ENCODE measurements around the gene UEVLD. TPM values are rescaled to one million over a fixed set of nuclear protein-coding genes. Genes with fewer than 3 reads are reported as not detected.
A peak's percentile ranks its signal among the peaks of the same experiment; 100 is the strongest.

Gene UEVLD
- total RNA-seq, 3 donors from 2014 or later: 34.8 to 36.7 (median 35.3) TPM

- no peak overlapping the region for H3K4me3 ChIP-seq
- DNase-seq: no peak
- TF ChIP-seq, protein P1, sequence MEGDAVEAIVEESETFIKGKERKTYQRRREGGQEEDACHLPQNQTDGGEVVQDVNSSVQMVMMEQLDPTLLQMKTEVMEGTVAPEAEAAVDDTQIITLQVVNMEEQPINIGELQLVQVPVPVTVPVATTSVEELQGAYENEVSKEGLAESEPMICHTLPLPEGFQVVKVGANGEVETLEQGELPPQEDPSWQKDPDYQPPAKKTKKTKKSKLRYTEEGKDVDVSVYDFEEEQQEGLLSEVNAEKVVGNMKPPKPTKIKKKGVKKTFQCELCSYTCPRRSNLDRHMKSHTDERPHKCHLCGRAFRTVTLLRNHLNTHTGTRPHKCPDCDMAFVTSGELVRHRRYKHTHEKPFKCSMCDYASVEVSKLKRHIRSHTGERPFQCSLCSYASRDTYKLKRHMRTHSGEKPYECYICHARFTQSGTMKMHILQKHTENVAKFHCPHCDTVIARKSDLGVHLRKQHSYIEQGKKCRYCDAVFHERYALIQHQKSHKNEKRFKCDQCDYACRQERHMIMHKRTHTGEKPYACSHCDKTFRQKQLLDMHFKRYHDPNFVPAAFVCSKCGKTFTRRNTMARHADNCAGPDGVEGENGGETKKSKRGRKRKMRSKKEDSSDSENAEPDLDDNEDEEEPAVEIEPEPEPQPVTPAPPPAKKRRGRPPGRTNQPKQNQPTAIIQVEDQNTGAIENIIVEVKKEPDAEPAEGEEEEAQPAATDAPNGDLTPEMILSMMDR (IDR thresholded peaks at IDR 0.05): no peak
- H3K36me3 ChIP-seq (ENCODE audit: low read depth): no peaks in the 10 kb centered on the region
- H3K9me3 ChIP-seq: no peaks in the 10 kb centered on the region
- intact Hi-C loops (cut with DNase I, micrococcal nuclease): no loop called here
- ATAC-seq: peak; percentile 40
- peaks cover 5% of the 10 kb centered on the region for H3K4me1 ChIP-seq (ENCODE audit: low read depth)
Measured at GRCh38 chr11:18495703-18496102, 92.8 kb downstream of the UEVLD start.

- no peak for DNase-seq
- ATAC-seq: no peak
- Histone ChIP-seq H3K4me1 (ENCODE audit: low read depth) (peaks cover 5% of the 10 kb centered on the region), H3K36me3 (ENCODE audit: low read depth) (no peaks in the 10 kb centered on the region), H3K4me3 (no peak overlapping the region), H3K9me3 (no peaks in the 10 kb centered on the region)
- TF ChIP-seq, protein P1 (IDR thresholded peaks at IDR 0.05): no peak
- intact Hi-C loops (cut with DNase I, micrococcal nuclease): no loop called here
Measured at GRCh38 chr11:18495271-18495670, 93.3 kb downstream of the UEVLD start.

DNA sequence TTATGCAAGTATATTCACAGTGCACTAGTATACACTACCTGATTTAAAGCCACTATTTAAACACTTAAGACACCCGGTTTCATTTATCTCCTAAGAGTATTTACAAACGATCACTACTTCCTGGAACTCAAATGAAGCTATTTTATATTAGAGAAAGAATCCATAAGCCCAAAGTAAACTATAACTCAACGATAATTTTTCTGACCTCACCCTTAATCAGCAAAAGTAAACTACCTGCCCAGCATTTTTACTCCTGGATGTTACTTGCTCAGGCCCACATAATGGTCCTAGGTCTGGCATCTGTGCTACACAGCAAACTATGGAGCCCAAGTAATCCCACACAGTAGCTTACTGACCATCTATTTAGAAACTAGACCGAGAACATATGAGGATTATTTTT is 95.2 kb downstream of the UEVLD start:
- H3K9me3 ChIP-seq: no peaks in the 10 kb centered on the region
- no peaks in the 10 kb centered on the region for H3K36me3 ChIP-seq (ENCODE audit: low read depth)
- TF ChIP-seq, protein P1 (IDR thresholded peaks at IDR 0.05): no peak
- peaks cover 5% of the 10 kb centered on the region for H3K4me1 ChIP-seq (ENCODE audit: low read depth)
- DNase-seq: no peak
- H3K4me3 ChIP-seq: no peak overlapping the region
- peak; percentile 25 for ATAC-seq
- intact Hi-C loops (cut with DNase I, micrococcal nuclease): no loop called here

- peaks cover 5% of the 10 kb centered on the region for H3K4me1 ChIP-seq (ENCODE audit: low read depth)
- intact Hi-C loops (cut with DNase I, micrococcal nuclease): no loop called here
- H3K36me3 ChIP-seq (ENCODE audit: low read depth): no peaks in the 10 kb centered on the region
- H3K9me3 ChIP-seq: no peaks in the 10 kb centered on the region
- TF ChIP-seq, protein P1 (IDR thresholded peaks at IDR 0.05): no peak
- DNase-seq (no peak), ATAC-seq (no peak)
- no peak overlapping the region for H3K4me3 ChIP-seq
Measured at GRCh38 chr11:18492888-18493287, 95.6 kb downstream of the UEVLD start.

GRCh38 chr11:18491924-18492323 is 96.6 kb downstream of the UEVLD start:
- Histone ChIP-seq H3K9me3 (no peaks in the 10 kb centered on the region), H3K36me3 (ENCODE audit: low read depth) (no peaks in the 10 kb centered on the region), H3K4me3 (no peak overlapping the region), H3K4me1 (ENCODE audit: low read depth) (peaks cover 5% of the 10 kb centered on the region)
- TF ChIP-seq, protein P1 (IDR thresholded peaks at IDR 0.05): no peak
- ATAC-seq: no peak
- DNase-seq: no peak
- intact Hi-C loops (cut with DNase I, micrococcal nuclease): no loop called here
